Measurements from ENCODE around the gene TIMP2.

The TIMP2 gene

GRCh38 chr17:78921437-78921971, 3.7 kb downstream of the TIMP2 start:
- H3K4me3 ChIP-seq (replicated peaks; ENCODE audit: low read depth, low read length) = peak overlapping the region; percentile 19
- no peak for TF ChIP-seq CTCF (IDR thresholded peaks at IDR 0.05; ENCODE audit: low read length, missing control alignments)
- no peak for DNase-seq (ENCODE audit: low read depth)

- H3K4me3 ChIP-seq (replicated peaks; ENCODE audit: low read depth, low read length) = no peak overlapping the region
- TF ChIP-seq CTCF (IDR thresholded peaks at IDR 0.05; ENCODE audit: low read length, missing control alignments) = no peak
- no peak for DNase-seq (ENCODE audit: low read depth)
These were observed 4.7 kb downstream of the TIMP2 start for GRCh38 chr17:78920528-78920927.

GRCh38 chr17:78919861-78920450, 5.2 kb downstream of the TIMP2 start:
- H3K4me3 ChIP-seq (replicated peaks; ENCODE audit: low read depth, low read length) = no peak overlapping the region
- no peak for DNase-seq (ENCODE audit: low read depth)
- no peak for TF ChIP-seq CTCF (IDR thresholded peaks at IDR 0.05; ENCODE audit: low read length, missing control alignments)

GRCh38 chr17:78918979-78919378, 6.2 kb downstream of the TIMP2 start:
- no peak for TF ChIP-seq CTCF (IDR thresholded peaks at IDR 0.05; ENCODE audit: low read length, missing control alignments)
- no peak overlapping the region for H3K4me3 ChIP-seq (replicated peaks; ENCODE audit: low read depth, low read length)
- DNase-seq (ENCODE audit: low read depth) = no peak

GRCh38 chr17:78917451-78918275, 7.5 kb downstream of the TIMP2 start:
- H3K4me3 ChIP-seq (replicated peaks; ENCODE audit: low read depth, low read length) = no peak overlapping the region
- DNase-seq (ENCODE audit: low read depth) = no peak
- TF ChIP-seq CTCF (IDR thresholded peaks at IDR 0.05; ENCODE audit: low read length, missing control alignments) = no peak

GRCh38 chr17:78915872-78916632, 9.1 kb downstream of the TIMP2 start:
- H3K4me3 ChIP-seq (replicated peaks; ENCODE audit: low read depth, low read length) = peak overlapping the region; percentile 27
- DNase-seq (ENCODE audit: low read depth) = peak; percentile 85
- no peak for TF ChIP-seq CTCF (IDR thresholded peaks at IDR 0.05; ENCODE audit: low read length, missing control alignments)

Measured in fibroblast of pulmonary artery (primary cell).